ENCODE measurements around the gene KCTD7. TPM values are rescaled to one million over a fixed set of nuclear protein-coding genes. Genes with fewer than 3 reads are reported as not detected.
"Not testable (repeated sequence)": the region's sequence is repeated elsewhere in the genome, so short reads cannot be mapped to it uniquely, and the experiment has no call there.

Gene KCTD7
- total and polyA plus RNA-seq, 2 of the 4 experiments (the other 2 are of a cell fraction): 6.1 to 12.8 TPM

DNA sequence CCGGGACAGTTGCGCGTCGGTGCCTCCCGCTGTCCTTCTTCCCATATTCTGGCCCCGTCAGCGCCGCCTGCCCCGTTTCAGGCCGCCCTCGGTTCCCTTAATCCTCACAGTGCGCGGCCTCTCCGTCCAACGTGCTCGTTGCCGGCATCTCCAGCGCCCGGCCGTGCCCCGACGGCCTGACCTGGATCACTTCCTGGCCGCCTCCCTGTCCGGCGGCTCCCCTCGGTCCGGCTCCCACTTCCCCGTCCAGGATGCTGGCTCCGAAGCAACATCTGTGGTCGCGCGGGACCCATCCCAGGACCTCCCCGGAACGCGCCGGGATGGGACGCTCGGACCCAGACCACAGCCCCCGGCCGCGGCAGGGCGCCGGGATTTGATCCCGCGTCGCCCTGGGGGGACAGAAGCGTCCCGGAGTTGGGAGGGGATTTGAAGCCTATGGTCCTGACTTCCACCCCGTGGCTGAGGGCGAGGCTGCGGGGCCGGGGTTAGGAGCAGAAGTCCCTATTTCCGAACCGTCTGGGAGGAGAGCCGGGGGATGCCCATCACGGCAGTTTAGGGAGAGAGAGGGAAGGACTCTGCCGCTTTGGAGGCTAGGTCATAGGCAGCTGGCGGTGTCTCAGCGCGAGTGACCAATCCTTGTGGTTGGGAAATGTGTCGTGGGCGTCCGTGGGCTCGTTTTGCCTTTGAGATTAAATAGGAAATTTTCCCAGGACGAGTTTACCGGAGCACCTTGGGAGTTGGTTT is 53.8 kb downstream of the KCTD7 start:
- H3K4me3 ChIP-seq (ENCODE audit: insufficient read depth, low read depth, low read length): peak overlapping the region; percentile 82
- H2AK5ac ChIP-seq (ENCODE audit: low read depth, low read length): no peak overlapping the region; the same call in 1 of the 2 replicates
- peak overlapping the region; percentile 41 for H3K4ac ChIP-seq (ENCODE audit: low read depth, low read length)
- peak overlapping the region; percentile 80 for H3K9ac ChIP-seq (ENCODE audit: low read depth, low read length)
- CTCF ChIA-PET: no interaction called here
- H3K18ac ChIP-seq (ENCODE audit: low read depth, low read length): no peak overlapping the region
- H2AFZ ChIP-seq (replicated peaks; ENCODE audit: low read length, poor library complexity): peak overlapping the region; percentile 86
- H2BK20ac ChIP-seq (ENCODE audit: low read depth, low read length): no peak overlapping the region
- dilution Hi-C loops (cut with HindIII; ENCODE audit: low sequenced_read_pairs, unreplicated experiment) (no loop called here), intact Hi-C loops (cut with micrococcal nuclease) (no loop called here), in situ Hi-C loops (cut with MboI; ENCODE audit: low sequenced_read_pairs) (no loop called here)
- H3K9me1 ChIP-seq (ENCODE audit: insufficient read depth, low read length): peaks cover 7% of the 10 kb centered on the region; the same call in 1 of the 2 replicates
- peaks cover 2% of the 10 kb centered on the region; the same call in 1 of the 2 replicates for H3K36me3 ChIP-seq (ENCODE audit: control insufficient read depth, insufficient read depth, low read length)
- H2BK15ac ChIP-seq (ENCODE audit: low read depth, low read length): no peak overlapping the region
- peak overlapping the region; percentile 93 for H3K23ac ChIP-seq (ENCODE audit: low read depth, low read length)
- H4K20me1 ChIP-seq (ENCODE audit: insufficient read depth, low read length): peaks cover 20% of the 10 kb centered on the region
- peak overlapping the region; percentile 68 for H2AK9ac ChIP-seq (replicated peaks; ENCODE audit: low read depth, low read length, poor library complexity)
- 0 out of 2 replicates have a peak overlapping the region, but pooled peaks have one; percentile 10 for H4K5ac ChIP-seq (ENCODE audit: low read depth, low read length)
- H3K27me3 ChIP-seq (ENCODE audit: control insufficient read depth, insufficient read depth, low read length): no peaks in the 10 kb centered on the region
- 0 out of 2 replicates have a peak, but pooled peaks cover 3% of the 10 kb centered on the region for H3K4me1 ChIP-seq (ENCODE audit: control insufficient read depth, insufficient read depth, low read length)
- DNase-seq: peak; percentile 64
- POLR2A ChIA-PET (ENCODE audit: unreplicated experiment): no interaction called here
- peak overlapping the region; percentile 64 for H3K14ac ChIP-seq (replicated peaks; ENCODE audit: low read depth, low read length)
- peak; percentile 89 for TF ChIP-seq CHD1 (IDR thresholded peaks at IDR 0.05; ENCODE audit: low read depth, low read length)
- TF ChIP-seq RCOR1 (IDR thresholded peaks at IDR 0.05; ENCODE audit: insufficient replicate concordance, low read length): no peak
- TF ChIP-seq FOS (IDR thresholded peaks at IDR 0.05; ENCODE audit: low read depth, low read length): no peak
- peak; percentile 69 for TF ChIP-seq CEBPB (IDR thresholded peaks at IDR 0.05; ENCODE audit: low read depth, low read length)
- peak overlapping the region; percentile 1; the same call in 1 of the 2 replicates for H4K91ac ChIP-seq (ENCODE audit: insufficient read depth, low read depth, low read length)
- H4K8ac ChIP-seq (ENCODE audit: low read depth in 2 of 2, low read length in 2 of 2): peak overlapping the region in 1 of 2 experiments; percentile 69; a peak in 1 of 4 replicates
- H2BK5ac ChIP-seq (ENCODE audit: low read depth, low read length, poor library complexity, severe bottlenecking): peak overlapping the region; percentile 52
- WGBS, 2 experiments (ENCODE audit: extremely low coverage in 2 of 2, insufficient read length in 1 of 2): 0% methylated on average over 20 of the region's 66 CpGs; no CpG with 5 or more reads in 1 of the 2 experiments
- no TSS peak for BruUV-seq (replicated peaks)
- peaks cover 20 to 79% of the 10 kb centered on the region in 2 experiments for H3K79me1 ChIP-seq (ENCODE audit: low read depth in 1 of 2, low read length in 2 of 2)
- peak overlapping the region; percentile 75 for H3K4me2 ChIP-seq (ENCODE audit: low read depth, low read length)
- no peak overlapping the region; the same call in 1 of the 2 replicates for H2BK120ac ChIP-seq (ENCODE audit: low read depth, low read length)
- ATAC-seq (ENCODE audit: low read depth): peak; percentile 46
- peak overlapping the region; percentile 19; the same call in 1 of the 2 replicates for H3K56ac ChIP-seq (ENCODE audit: extremely low read depth, insufficient read depth, low read length)
- H3K9me3 ChIP-seq (ENCODE audit: control insufficient read depth, insufficient read depth, low read length): no peaks in the 10 kb centered on the region
- peak overlapping the region; percentile 56 for H3K27ac ChIP-seq (ENCODE audit: insufficient read depth, low read length)

DNA sequence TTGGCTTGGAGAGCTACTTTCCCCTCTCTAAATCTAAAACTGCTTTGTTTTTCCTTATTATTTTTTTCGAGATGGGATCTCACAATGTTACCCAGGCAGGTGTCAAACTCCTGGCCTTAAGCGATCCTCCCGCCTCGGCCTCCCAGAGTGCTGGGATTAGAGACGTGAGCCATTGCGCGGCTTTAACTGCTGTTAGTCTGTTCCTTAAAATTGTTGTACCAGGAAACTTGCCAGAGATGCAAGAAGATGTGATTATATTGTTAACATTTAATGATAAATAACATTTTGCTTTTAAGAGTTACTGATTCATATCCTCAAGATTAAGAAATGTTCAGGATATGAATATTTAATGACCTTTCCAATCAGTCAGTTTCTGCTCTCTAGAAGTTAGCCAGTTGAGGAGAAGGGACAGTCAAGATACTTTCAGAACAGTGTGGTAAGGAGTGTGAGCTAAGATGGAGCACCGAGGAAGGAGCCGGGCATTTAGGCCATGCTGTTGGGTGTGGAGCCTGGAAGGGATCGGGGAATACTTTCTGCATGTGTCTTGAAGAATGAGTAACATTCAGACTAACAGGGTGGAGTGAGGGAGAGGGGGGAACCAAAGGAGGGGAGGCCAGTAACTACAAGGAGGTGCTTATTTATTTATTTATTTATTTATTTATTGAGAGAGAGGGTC is 54.6 kb downstream of the KCTD7 start:
- Histone ChIP-seq H3K27ac (ENCODE audit: insufficient read depth, low read length) (peak overlapping the region; percentile 7; the same call in 1 of the 2 replicates), H3K4me2 (ENCODE audit: low read depth, low read length) (peak overlapping the region; percentile 75), H3K14ac (replicated peaks; ENCODE audit: low read depth, low read length) (peak overlapping the region; percentile 19; the same call in 1 of the 2 replicates), H3K4me3 (ENCODE audit: insufficient read depth, low read depth, low read length) (peak overlapping the region; percentile 82), H2BK5ac (ENCODE audit: low read depth, low read length, poor library complexity, severe bottlenecking) (peak overlapping the region; percentile 55), H3K23ac (ENCODE audit: low read depth, low read length) (peak overlapping the region; percentile 93), H3K9ac (ENCODE audit: low read depth, low read length) (peak overlapping the region; percentile 80), H3K4ac (ENCODE audit: low read depth, low read length) (peak overlapping the region; percentile 64), H3K79me1 (ENCODE audit: low read depth in 1 of 2, low read length in 2 of 2) (peaks cover 20 to 80% of the 10 kb centered on the region in 2 experiments), H4K20me1 (ENCODE audit: insufficient read depth, low read length) (peaks cover 20% of the 10 kb centered on the region), H4K8ac (ENCODE audit: low read depth in 2 of 2, low read length in 2 of 2) (peak overlapping the region in 1 of 2 experiments; percentile 69; a peak in 2 of 4 replicates)
- CTCF ChIA-PET; H3K9me3 ChIP-seq (ENCODE audit: control insufficient read depth, insufficient read depth, low read length); H4K5ac ChIP-seq (ENCODE audit: low read depth, low read length); H3K56ac ChIP-seq (ENCODE audit: extremely low read depth, insufficient read depth, low read length); H3K36me3 ChIP-seq (ENCODE audit: control insufficient read depth, insufficient read depth, low read length); POLR2A ChIA-PET (ENCODE audit: unreplicated experiment); H3K18ac ChIP-seq (ENCODE audit: low read depth, low read length); H4K91ac ChIP-seq (ENCODE audit: insufficient read depth, low read depth, low read length); BruUV-seq (replicated peaks); H2BK120ac ChIP-seq (ENCODE audit: low read depth, low read length); H3K4me1 ChIP-seq (ENCODE audit: control insufficient read depth, insufficient read depth, low read length); H2AK9ac ChIP-seq (replicated peaks; ENCODE audit: low read depth, low read length, poor library complexity); H2BK15ac ChIP-seq (ENCODE audit: low read depth, low read length); H2AFZ ChIP-seq (replicated peaks; ENCODE audit: low read length, poor library complexity); H2BK20ac ChIP-seq (ENCODE audit: low read depth, low read length); H3K9me1 ChIP-seq (ENCODE audit: insufficient read depth, low read length); H2AK5ac ChIP-seq (ENCODE audit: low read depth, low read length); in situ Hi-C loops (cut with MboI; ENCODE audit: low sequenced_read_pairs); dilution Hi-C loops (cut with HindIII; ENCODE audit: low sequenced_read_pairs, unreplicated experiment); H3K27me3 ChIP-seq (ENCODE audit: control insufficient read depth, insufficient read depth, low read length); intact Hi-C loops (cut with micrococcal nuclease): not testable (repeated sequence)
- ATAC-seq (ENCODE audit: low read depth) (peak; percentile 27; the same call in 1 of the 2 replicates), DNase-seq (peak; percentile 64)
- whole genome bisulfite sequencing, 2 experiments (ENCODE audit: extremely low coverage in 2 of 2, insufficient read length in 1 of 2): 90% methylated on average over 2 of the region's 10 CpGs; no CpG with 5 or more reads in 1 of the 2 experiments

Measured in IMR-90 (cell line).